GM12892 (cell line): ENCODE results near the gene LNPEP.

Source experiments
- POLR2A ChIP-seq: IDR thresholded peaks from 2 replicates; pipeline ENCODE4 v1.6.1; 2011; ENCODE audit warnings: low read depth, low read length, control low read depth
- POLR2AphosphoS5 ChIP-seq: IDR thresholded peaks from 2 replicates; pipeline ENCODE4 v1.6.1; 2011; ENCODE audit warnings: low read depth, low read length, control low read depth
- TAF1 ChIP-seq: IDR thresholded peaks from 2 replicates; pipeline ENCODE4 v1.6.1; 2011; ENCODE audit warnings: low read depth, mild to moderate bottlenecking, control low read depth, low read length, borderline replicate concordance

GRCh38 chr5:96896806-96897205 lies 39.1 kb upstream of the LNPEP start:
- TF ChIP-seq POLR2AphosphoS5 (no peak), POLR2A (no peak), TAF1 (no peak)
